Liver (tissue), 9 donors: ENCODE results near the gene UIMC1. TPM values are rescaled to one million over a fixed set of nuclear protein-coding genes. Genes with fewer than 3 reads are reported as not detected.

Experiments used
- DNase-seq: peaks from one replicate; pipeline ENCODE4 v3.0.0-alpha.2; 2017; ENCODE audit warnings: low spot score
- H3K27ac ChIP-seq, 2 donors: one replicate each; pipeline ENCODE4 v1.7.0; 2013; ENCODE audit warnings: inconsistent platforms in 2 of 2, low read length in 2 of 2, control low read depth in 1 of 2, low read depth in 1 of 2, mild to moderate bottlenecking in 1 of 2
- H3K27me3 ChIP-seq, 4 donors: one replicate each; pipeline versions ENCODE4 v1.6.1 to v1.7.0; 2013; ENCODE audit warnings: low read length in 3 of 4, inconsistent platforms in 1 of 4, mild to moderate bottlenecking in 1 of 4, moderate library complexity in 1 of 4; ENCODE audit not compliant: control insufficient read depth in 4 of 4, insufficient read depth in 4 of 4
- H3K36me3 ChIP-seq, 4 donors: one replicate each; pipeline versions ENCODE4 v1.6.1 to v1.7.0; 2013; ENCODE audit warnings: low read length in 3 of 4, mild to moderate bottlenecking in 3 of 4, low read depth in 1 of 4, moderate library complexity in 1 of 4; ENCODE audit not compliant: control insufficient read depth in 4 of 4, insufficient read depth in 3 of 4
- H3K4me1 ChIP-seq, 4 donors: one replicate each; pipeline versions ENCODE4 v1.6.1 to v1.7.0; 2013; ENCODE audit warnings: low read length in 3 of 4, mild to moderate bottlenecking in 3 of 4, moderate library complexity in 1 of 4; ENCODE audit not compliant: control insufficient read depth in 4 of 4, insufficient read depth in 4 of 4
- H3K4me3 ChIP-seq, 3 donors: one replicate each; pipeline versions ENCODE4 v1.6.1 to v1.7.0; 2013; ENCODE audit warnings: low read length in 3 of 3, control low read depth in 1 of 3, low read depth in 1 of 3, mild to moderate bottlenecking in 1 of 3
- H3K9ac ChIP-seq, 2 donors: one replicate each; pipeline ENCODE4 v1.7.0; 2013; ENCODE audit warnings: low read length in 2 of 2, mild to moderate bottlenecking in 2 of 2, moderate library complexity in 2 of 2, control low read depth in 1 of 2, low read depth in 1 of 2
- H3K9me3 ChIP-seq, 4 donors: one replicate each; pipeline versions ENCODE4 v1.6.1 to v1.7.0; 2013; ENCODE audit warnings: low read length in 3 of 4; ENCODE audit not compliant: control insufficient read depth in 4 of 4
- EGR1 ChIP-seq, 2 donors: IDR thresholded peaks; 2 replicates each; pipeline ENCODE4 v1.6.1; 2016 to 2018; ENCODE audit warnings: antibody characterized with exemption in 2 of 2, low read depth in 2 of 2
- FOXA1 ChIP-seq: IDR thresholded peaks from 2 replicates; pipeline ENCODE4 v1.6.1; 2016; ENCODE audit warnings: antibody characterized with exemption
- FOXA2 ChIP-seq: IDR thresholded peaks from 2 replicates; pipeline ENCODE4 v1.6.1; 2016; ENCODE audit warnings: antibody characterized with exemption
- HNF4A ChIP-seq, 2 donors: conservative IDR thresholded peaks; 2 replicates each; pipeline ENCODE4 v1.6.1; 2016; ENCODE audit warnings: antibody characterized with exemption in 2 of 2, mild to moderate bottlenecking in 2 of 2
- HNF4G ChIP-seq: IDR thresholded peaks from 2 replicates; pipeline ENCODE4 v1.6.1; 2016; ENCODE audit warnings: antibody characterized with exemption
- JUND ChIP-seq, 2 donors: IDR thresholded peaks; 2 replicates each; pipeline ENCODE4 v1.6.1; 2016; ENCODE audit warnings: antibody characterized with exemption in 2 of 2
- RAD21 ChIP-seq, 2 donors: IDR thresholded peaks; 2 replicates each; pipeline ENCODE4 v1.6.1; 2016; ENCODE audit warnings: antibody characterized with exemption in 2 of 2, mild to moderate bottlenecking in 2 of 2
- RXRA ChIP-seq, 2 donors: IDR thresholded peaks; 2 replicates each; pipeline ENCODE4 v1.6.1; 2017 to 2018; ENCODE audit warnings: antibody characterized with exemption in 2 of 2, mild to moderate bottlenecking in 1 of 2
- SP1 ChIP-seq: IDR thresholded peaks from 2 replicates; pipeline ENCODE4 v1.6.1; 2018; ENCODE audit warnings: antibody characterized with exemption, mild to moderate bottlenecking
- TAF1 ChIP-seq: conservative IDR thresholded peaks from 2 replicates; pipeline ENCODE4 v1.6.1; 2016; ENCODE audit warnings: antibody characterized with exemption, mild to moderate bottlenecking
- YY1 ChIP-seq: IDR thresholded peaks from 2 replicates; pipeline ENCODE4 v1.6.1; 2016; ENCODE audit warnings: antibody characterized with exemption, mild to moderate bottlenecking
- WGBS: extraction: QIAGEN DNeasy Blood & Tissue Kit; methylation state at CpG from one replicate; pipeline ENCODE4 v1.1.7; 2013; 5-methylcytosine and 5-hydroxymethylcytosine counted together
- polyA plus RNA-seq, 2 donors: library from polyadenylated mRNA; stranded (reverse) in 1 of 2; unstranded in 1 of 2; fragments of 200-250 nt in 1 of 2; fragments of >200 nt in 1 of 2; fragmentation: Nextera tagmentation in 1 of 2; extraction: Ambion mirVana in 1 of 2; gene quantifications; one replicate each; pipeline versions ENCODE4 v1.2.1 to v1.2.3, GENCODE V29; 2013 to 2015
- total RNA-seq, 2 donors: library from RNA; depleted of rRNA; stranded (reverse); fragments of >200 nt; gene quantifications; one replicate each; pipeline ENCODE4 v1.2.3, GENCODE V29; 2014
- TF ChIP-seq, protein P1 (sequence below): IDR thresholded peaks from 2 replicates; pipeline ENCODE4 v1.6.1; 2016; ENCODE audit warnings: antibody characterized with exemption
- TF ChIP-seq, protein P2 (sequence below): IDR thresholded peaks from 2 replicates; pipeline ENCODE4 v1.6.1; 2016; ENCODE audit warnings: antibody characterized with exemption
- TF ChIP-seq, protein P3 (sequence below): IDR thresholded peaks from 2 replicates; pipeline ENCODE4 v1.6.1; 2016; ENCODE audit warnings: antibody characterized with exemption
- TF ChIP-seq, protein P4 (sequence below): IDR thresholded peaks from 2 replicates; pipeline ENCODE4 v1.6.1; 2016; ENCODE audit warnings: antibody characterized with exemption, mild to moderate bottlenecking
- donor health status: healthy.
- donor health status: healthy.
- donor health status: healthy.
- donor health status: healthy.
- donor health status: healthy.

Gene UIMC1
- total and polyA plus RNA-seq, 4 donors: 5.9 to 26.0 (median 11.7) TPM

DNA sequence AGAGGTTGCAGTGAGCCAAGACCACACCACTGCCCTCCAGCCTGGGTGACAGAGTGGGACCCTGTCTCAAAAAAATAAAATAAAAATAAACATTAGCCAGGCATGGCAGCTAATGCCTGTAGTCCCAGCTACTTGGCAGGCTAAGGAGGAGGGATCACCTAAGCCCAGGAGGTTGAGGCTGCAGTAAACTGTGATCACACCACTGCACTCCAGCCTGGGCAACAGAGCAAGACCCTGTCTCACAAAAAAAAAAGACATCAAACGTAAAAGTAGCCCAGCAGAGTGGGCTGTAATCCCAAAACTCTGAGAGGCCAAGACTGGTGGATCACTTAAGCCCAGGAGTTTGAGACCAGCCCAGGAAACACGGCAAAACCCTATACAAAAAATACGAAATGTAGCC lies 19.0 kb downstream of the UIMC1 start:
- H3K4me1 ChIP-seq: no peaks in the 10 kb centered on the region
- no peak overlapping the region for H3K27ac ChIP-seq
- no peak overlapping the region for H3K9ac ChIP-seq
- no peak for DNase-seq
- H3K36me3 ChIP-seq: no peaks in the 10 kb centered on the region
- TF ChIP-seq SP1: no peak
- TF ChIP-seq, protein P1, sequence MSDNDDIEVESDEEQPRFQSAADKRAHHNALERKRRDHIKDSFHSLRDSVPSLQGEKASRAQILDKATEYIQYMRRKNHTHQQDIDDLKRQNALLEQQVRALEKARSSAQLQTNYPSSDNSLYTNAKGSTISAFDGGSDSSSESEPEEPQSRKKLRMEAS: no peak
- TF ChIP-seq, protein P2, sequence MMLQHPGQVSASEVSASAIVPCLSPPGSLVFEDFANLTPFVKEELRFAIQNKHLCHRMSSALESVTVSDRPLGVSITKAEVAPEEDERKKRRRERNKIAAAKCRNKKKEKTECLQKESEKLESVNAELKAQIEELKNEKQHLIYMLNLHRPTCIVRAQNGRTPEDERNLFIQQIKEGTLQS: no peak
- TF ChIP-seq FOXA1: no peak
- TF ChIP-seq YY1: no peak
- TF ChIP-seq, protein P3, sequence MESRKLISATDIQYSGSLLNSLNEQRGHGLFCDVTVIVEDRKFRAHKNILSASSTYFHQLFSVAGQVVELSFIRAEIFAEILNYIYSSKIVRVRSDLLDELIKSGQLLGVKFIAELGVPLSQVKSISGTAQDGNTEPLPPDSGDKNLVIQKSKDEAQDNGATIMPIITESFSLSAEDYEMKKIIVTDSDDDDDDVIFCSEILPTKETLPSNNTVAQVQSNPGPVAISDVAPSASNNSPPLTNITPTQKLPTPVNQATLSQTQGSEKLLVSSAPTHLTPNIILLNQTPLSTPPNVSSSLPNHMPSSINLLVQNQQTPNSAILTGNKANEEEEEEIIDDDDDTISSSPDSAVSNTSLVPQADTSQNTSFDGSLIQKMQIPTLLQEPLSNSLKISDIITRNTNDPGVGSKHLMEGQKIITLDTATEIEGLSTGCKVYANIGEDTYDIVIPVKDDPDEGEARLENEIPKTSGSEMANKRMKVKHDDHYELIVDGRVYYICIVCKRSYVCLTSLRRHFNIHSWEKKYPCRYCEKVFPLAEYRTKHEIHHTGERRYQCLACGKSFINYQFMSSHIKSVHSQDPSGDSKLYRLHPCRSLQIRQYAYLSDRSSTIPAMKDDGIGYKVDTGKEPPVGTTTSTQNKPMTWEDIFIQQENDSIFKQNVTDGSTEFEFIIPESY: no peak
- TF ChIP-seq, protein P4, sequence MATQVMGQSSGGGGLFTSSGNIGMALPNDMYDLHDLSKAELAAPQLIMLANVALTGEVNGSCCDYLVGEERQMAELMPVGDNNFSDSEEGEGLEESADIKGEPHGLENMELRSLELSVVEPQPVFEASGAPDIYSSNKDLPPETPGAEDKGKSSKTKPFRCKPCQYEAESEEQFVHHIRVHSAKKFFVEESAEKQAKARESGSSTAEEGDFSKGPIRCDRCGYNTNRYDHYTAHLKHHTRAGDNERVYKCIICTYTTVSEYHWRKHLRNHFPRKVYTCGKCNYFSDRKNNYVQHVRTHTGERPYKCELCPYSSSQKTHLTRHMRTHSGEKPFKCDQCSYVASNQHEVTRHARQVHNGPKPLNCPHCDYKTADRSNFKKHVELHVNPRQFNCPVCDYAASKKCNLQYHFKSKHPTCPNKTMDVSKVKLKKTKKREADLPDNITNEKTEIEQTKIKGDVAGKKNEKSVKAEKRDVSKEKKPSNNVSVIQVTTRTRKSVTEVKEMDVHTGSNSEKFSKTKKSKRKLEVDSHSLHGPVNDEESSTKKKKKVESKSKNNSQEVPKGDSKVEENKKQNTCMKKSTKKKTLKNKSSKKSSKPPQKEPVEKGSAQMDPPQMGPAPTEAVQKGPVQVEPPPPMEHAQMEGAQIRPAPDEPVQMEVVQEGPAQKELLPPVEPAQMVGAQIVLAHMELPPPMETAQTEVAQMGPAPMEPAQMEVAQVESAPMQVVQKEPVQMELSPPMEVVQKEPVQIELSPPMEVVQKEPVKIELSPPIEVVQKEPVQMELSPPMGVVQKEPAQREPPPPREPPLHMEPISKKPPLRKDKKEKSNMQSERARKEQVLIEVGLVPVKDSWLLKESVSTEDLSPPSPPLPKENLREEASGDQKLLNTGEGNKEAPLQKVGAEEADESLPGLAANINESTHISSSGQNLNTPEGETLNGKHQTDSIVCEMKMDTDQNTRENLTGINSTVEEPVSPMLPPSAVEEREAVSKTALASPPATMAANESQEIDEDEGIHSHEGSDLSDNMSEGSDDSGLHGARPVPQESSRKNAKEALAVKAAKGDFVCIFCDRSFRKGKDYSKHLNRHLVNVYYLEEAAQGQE: no peak
- TF ChIP-seq FOXA2: no peak
- no peak for TF ChIP-seq HNF4G
- TF ChIP-seq HNF4A (conservative IDR thresholded peaks at IDR 0.05): no peak
- TF ChIP-seq RXRA (IDR thresholded peaks at IDR 0.05): no peak
- no peak for TF ChIP-seq TAF1
- TF ChIP-seq EGR1 (IDR thresholded peaks at IDR 0.05; ENCODE audit: low read depth in 2 of 2): no peak
- no peaks in the 10 kb centered on the region for H3K27me3 ChIP-seq
- 97% methylated on average over 3 of the region's 3 CpGs for WGBS
- no peaks in the 10 kb centered on the region for H3K9me3 ChIP-seq
- H3K4me3 ChIP-seq: no peak overlapping the region

DNA sequence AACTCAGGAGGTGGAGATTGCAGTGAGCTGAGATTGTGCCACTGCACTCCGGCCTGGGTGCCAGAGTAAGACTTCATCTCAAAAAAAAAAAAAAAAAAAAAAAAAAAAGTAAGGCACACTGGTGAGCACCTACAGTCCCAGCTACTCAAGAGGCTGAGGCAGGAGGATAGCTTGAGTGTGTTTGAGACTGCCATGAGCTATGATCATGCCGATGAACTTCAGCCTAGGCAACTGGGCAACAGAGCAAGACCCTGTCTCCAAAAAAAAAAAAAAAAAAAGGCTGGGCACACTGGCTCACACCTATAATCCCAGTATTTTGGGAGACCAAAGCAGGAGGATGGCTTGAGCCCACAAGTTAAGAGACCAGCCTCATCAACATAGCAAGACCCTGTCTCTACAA lies 20.3 kb downstream of the UIMC1 start:
- no peak for TF ChIP-seq FOXA1
- no peak for TF ChIP-seq JUND (IDR thresholded peaks at IDR 0.05)
- TF ChIP-seq, protein P2: no peak
- TF ChIP-seq RAD21 (IDR thresholded peaks at IDR 0.05): no peak
- TF ChIP-seq TAF1: no peak
- TF ChIP-seq, protein P3: no peak
- no peak for DNase-seq
- WGBS: 96% methylated on average over 2 of the region's 2 CpGs
- Histone ChIP-seq H3K4me3 (no peak overlapping the region), H3K9ac (no peak overlapping the region), H3K36me3 (peaks cover under 1 to 7% (median 4%) of the 10 kb centered on the region in 4 donors), H3K4me1 (no peaks in the 10 kb centered on the region), H3K27me3 (no peaks in the 10 kb centered on the region), H3K27ac (no peak overlapping the region), H3K9me3 (no peaks in the 10 kb centered on the region)
